Prostate gland (tissue), 2 donors: ENCODE data around the gene WDR77. TPM values are rescaled to one million over a fixed set of nuclear protein-coding genes. Genes with fewer than 3 reads are reported as not detected.

ENCODE experiments used
- DNase-seq: peaks from one replicate; pipeline ENCODE4 v3.0.0-alpha.2; 2019; ENCODE audit warnings: low spot score
- H3K27ac ChIP-seq, 2 donors: fragments of 200-600 bp; sonication (generic); 2 replicates each; pipeline ENCODE4 v1.5.1; 2017 to 2019
- H3K27me3 ChIP-seq: fragments of 200-600 bp; sonication (generic); replicated peaks from 2 replicates; pipeline ENCODE4 v1.5.1; 2019; ENCODE audit not compliant: insufficient read depth
- H3K36me3 ChIP-seq, 2 donors: fragments of 200-600 bp; sonication (generic); 1 replicate in 1 of 2; 2 replicates in 1 of 2; pipeline versions ENCODE4 v1.5.1 to v1.8.1; 2017 to 2019
- H3K4me1 ChIP-seq: fragments of 200-600 bp; sonication (generic); replicated peaks from 2 replicates; pipeline ENCODE4 v1.5.1; 2019
- H3K4me3 ChIP-seq, 2 donors: fragments of 200-600 bp; sonication (generic); 2 replicates each; pipeline ENCODE4 v1.5.1; 2017 to 2019
- H3K9me3 ChIP-seq: fragments of 200-600 bp; sonication (generic); 2 replicates; pipeline ENCODE4 v1.5.1; 2017
- POLR2A ChIP-seq: fragments of 450-650 bp; IDR thresholded peaks from one replicate; pipeline ENCODE4 v1.6.1; 2016; ENCODE audit warnings: antibody characterized with exemption, mild to moderate bottlenecking
- POLR2AphosphoS5 ChIP-seq: sonication (generic); formaldehyde crosslinking; IDR thresholded peaks from one replicate; pipeline ENCODE4 v1.6.1; 2017; ENCODE audit warnings: antibody characterized with exemption
- WGBS: methylation state at CpG from one replicate; pipeline ENCODE4 v1.1.5; 2018; 5-methylcytosine and 5-hydroxymethylcytosine counted together
- intact Hi-C: fragments of 100-400 bp; cut with DNase I; formaldehyde crosslinking; loops from one replicate; pipeline ENCODE4 v1.14.2; 2022
- total RNA-seq, 2 donors: library from RNA; depleted of rRNA; stranded (reverse); fragments of >200 nt; gene quantifications; one replicate each; pipeline ENCODE4 v1.1.0, GENCODE V29; 2016
- TF ChIP-seq, protein P1 (sequence below), 4 experiments: fragments of 200-600 bp in 2 of 4; fragments of 450-650 bp in 2 of 4; sonication (generic) in 2 of 4; IDR thresholded peaks; 1 replicate in 3 of 4; 2 replicates in 1 of 4; pipeline ENCODE4 v1.5.1; 2016 to 2019; ENCODE audit warnings: antibody characterized with exemption in 4 of 4, mild to moderate bottlenecking in 2 of 4, moderate library complexity in 2 of 4

WDR77 gene
- total RNA-seq, 2 donors from 2014 or later: 19.1 to 31.6 TPM

DNA sequence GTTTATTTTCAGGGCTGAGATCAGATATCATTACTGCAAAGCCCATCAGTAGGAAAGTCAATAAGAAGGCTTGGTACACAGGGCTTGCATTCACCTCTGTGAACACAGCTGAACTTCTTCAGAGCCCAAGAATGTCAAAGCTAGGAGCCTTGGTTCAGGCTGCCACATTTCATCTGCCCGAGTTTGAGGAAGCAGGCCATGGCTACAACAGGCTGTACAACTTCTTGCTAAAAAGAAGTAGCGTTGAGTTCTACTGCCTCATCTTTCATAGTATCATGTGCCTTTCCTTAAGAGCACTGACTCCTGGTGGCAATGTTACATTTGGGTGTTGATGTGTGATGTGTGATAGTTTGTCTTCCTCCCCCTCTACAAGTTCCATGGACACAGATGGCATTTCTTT lies 34.8 kb upstream of the WDR77 start:
- WGBS: 69% methylated on average over 2 of the region's 2 CpGs
- H3K9me3 ChIP-seq: no peaks in the 10 kb centered on the region
- no peaks in the 10 kb centered on the region for H3K36me3 ChIP-seq
- no peak overlapping the region for H3K4me3 ChIP-seq
- no peaks in the 10 kb centered on the region for H3K4me1 ChIP-seq
- no peak overlapping the region for H3K27ac ChIP-seq
- intact Hi-C loops: loop anchor here (5.0 kb wide), 1 partner anchor 273 kb away; the partner anchor contains the start of gene DDX20
- H3K27me3 ChIP-seq: no peaks in the 10 kb centered on the region
- no peak for TF ChIP-seq POLR2A
- TF ChIP-seq POLR2AphosphoS5: no peak
- TF ChIP-seq, protein P1, sequence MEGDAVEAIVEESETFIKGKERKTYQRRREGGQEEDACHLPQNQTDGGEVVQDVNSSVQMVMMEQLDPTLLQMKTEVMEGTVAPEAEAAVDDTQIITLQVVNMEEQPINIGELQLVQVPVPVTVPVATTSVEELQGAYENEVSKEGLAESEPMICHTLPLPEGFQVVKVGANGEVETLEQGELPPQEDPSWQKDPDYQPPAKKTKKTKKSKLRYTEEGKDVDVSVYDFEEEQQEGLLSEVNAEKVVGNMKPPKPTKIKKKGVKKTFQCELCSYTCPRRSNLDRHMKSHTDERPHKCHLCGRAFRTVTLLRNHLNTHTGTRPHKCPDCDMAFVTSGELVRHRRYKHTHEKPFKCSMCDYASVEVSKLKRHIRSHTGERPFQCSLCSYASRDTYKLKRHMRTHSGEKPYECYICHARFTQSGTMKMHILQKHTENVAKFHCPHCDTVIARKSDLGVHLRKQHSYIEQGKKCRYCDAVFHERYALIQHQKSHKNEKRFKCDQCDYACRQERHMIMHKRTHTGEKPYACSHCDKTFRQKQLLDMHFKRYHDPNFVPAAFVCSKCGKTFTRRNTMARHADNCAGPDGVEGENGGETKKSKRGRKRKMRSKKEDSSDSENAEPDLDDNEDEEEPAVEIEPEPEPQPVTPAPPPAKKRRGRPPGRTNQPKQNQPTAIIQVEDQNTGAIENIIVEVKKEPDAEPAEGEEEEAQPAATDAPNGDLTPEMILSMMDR (IDR thresholded peaks at IDR 0.05): no peak
- no peak for DNase-seq

GRCh38 chr1:111483166-111483565 lies 34.1 kb upstream of the WDR77 start:
- WGBS: 44% methylated on average over 3 of the region's 3 CpGs
- Histone ChIP-seq H3K4me1 (no peaks in the 10 kb centered on the region), H3K27me3 (no peaks in the 10 kb centered on the region), H3K4me3 (no peak overlapping the region), H3K9me3 (no peaks in the 10 kb centered on the region), H3K36me3 (no peaks in the 10 kb centered on the region), H3K27ac (no peak overlapping the region)
- intact Hi-C loops: loop anchor here (5.0 kb wide), 1 partner anchor 274 kb away; the partner anchor contains the start of gene DDX20
- TF ChIP-seq POLR2A (no peak), POLR2AphosphoS5 (no peak)
- TF ChIP-seq, protein P1 (IDR thresholded peaks at IDR 0.05): no peak
- DNase-seq: no peak

DNA sequence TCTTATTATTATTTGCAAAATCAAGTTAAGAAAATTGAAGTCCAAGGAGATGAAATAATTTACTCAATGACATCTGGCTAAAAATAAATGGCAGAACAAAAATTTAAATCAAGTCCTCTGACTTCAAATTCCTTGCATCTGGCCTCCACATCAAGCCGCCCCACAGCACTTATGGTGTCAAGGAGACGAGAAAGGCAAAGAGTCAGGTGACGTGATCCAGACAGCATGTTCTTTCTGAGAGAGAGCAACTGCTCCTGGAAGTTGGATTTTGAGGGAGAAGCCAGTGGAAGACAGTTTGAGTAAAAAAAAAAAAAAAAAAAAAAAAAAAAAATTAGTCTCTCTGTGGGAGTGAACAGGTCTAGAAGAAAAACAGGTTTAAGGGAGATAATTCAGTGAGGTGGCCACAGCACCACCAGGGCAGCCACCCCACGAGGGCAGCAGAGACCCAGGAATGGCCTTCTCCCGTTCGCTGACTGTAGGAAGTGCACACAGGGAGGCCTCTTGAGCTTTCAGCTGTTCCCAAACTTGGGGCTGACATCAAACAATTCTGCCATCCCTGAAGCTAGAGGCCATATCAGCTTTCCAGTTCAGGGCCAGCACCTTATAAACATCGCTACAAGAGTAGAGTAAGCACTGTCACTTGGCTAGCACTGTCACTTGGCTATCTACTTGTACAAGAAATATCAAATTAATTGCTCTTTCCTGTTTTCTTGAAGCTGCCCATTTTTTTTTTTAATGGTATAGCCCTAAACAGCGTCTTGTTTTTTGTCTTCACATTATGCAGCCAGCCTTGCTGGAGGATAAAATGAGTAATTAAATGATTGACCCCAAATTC lies 32.5 kb upstream of the WDR77 start:
- 28% methylated on average over 8 of the region's 8 CpGs for WGBS
- Histone ChIP-seq H3K27me3 (no peaks in the 10 kb centered on the region), H3K4me1 (no peaks in the 10 kb centered on the region), H3K36me3 (no peaks in the 10 kb centered on the region), H3K4me3 (no peak overlapping the region), H3K27ac (no peak overlapping the region), H3K9me3 (no peaks in the 10 kb centered on the region)
- peak; percentile 62 for DNase-seq
- intact Hi-C loops: loop anchor here (5.0 kb wide), 1 partner anchor 276 kb away; the partner anchor contains the start of gene DDX20
- TF ChIP-seq POLR2AphosphoS5 (peak; percentile 15), POLR2A (no peak)
- TF ChIP-seq, protein P1 (IDR thresholded peaks at IDR 0.05): peak in 3 of 4 experiments; percentile 42 to 86 (median 80)

DNA sequence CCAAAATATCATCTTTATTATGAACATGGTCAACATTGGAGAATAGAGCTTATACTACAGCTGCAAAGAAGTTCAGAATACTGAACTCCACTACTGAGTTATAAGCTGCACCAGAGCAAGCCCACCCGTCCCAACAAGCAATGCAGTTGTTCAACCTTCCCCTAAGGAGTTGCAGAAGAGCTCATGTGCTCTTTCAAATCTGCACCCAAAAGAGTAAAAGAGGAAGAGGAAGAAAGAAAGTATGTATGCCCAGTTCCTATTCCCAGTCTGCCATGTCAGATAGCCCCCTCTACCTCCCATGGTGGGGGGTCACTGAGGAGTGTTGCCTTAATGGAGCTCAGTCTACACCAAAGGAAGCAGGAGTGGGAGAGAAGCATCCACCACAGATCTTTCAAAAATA lies 31.6 kb upstream of the WDR77 start:
- H3K27me3 ChIP-seq: no peaks in the 10 kb centered on the region
- no peak overlapping the region for H3K27ac ChIP-seq
- 67% methylated on average over 1 of the region's 1 CpG for WGBS
- no peak for DNase-seq
- no peaks in the 10 kb centered on the region for H3K4me1 ChIP-seq
- no peaks in the 10 kb centered on the region for H3K36me3 ChIP-seq
- TF ChIP-seq POLR2AphosphoS5 (no peak), POLR2A (no peak)
- TF ChIP-seq, protein P1 (IDR thresholded peaks at IDR 0.05): no peak
- no peaks in the 10 kb centered on the region for H3K9me3 ChIP-seq
- H3K4me3 ChIP-seq: no peak overlapping the region
- intact Hi-C loops: loop anchor here (5.0 kb wide), 1 partner anchor 277 kb away; the partner anchor contains the start of gene DDX20
